ENCODE measurements around the gene BAHD1.

BAHD1 gene

GRCh38 chr15:40440743-40441564 is at the start of gene BAHD1:
BAHD1 (plus strand) TSS chr15:40440953; CDS start chr15:40458465, 17,512 bp downstream.
- peak; percentile 84 to 90 for DNase-seq

- no peak for DNase-seq
These were observed 47.5 kb upstream of the BAHD1 start for GRCh38 chr15:40392986-40393948.

GRCh38 chr15:40397688-40398412 is 42.9 kb upstream of the BAHD1 start:
- no peak for DNase-seq

GRCh38 chr15:40398413-40398873 is 42.3 kb upstream of the BAHD1 start:
- peak; percentile 97 to 99 for DNase-seq

GRCh38 chr15:40399370-40399769 is 41.4 kb upstream of the BAHD1 start:
- DNase-seq = no peak

GRCh38 chr15:40405501-40406381 is 35.0 kb upstream of the BAHD1 start, which contains the start of gene IVD:
IVD (plus strand) TSS chr15:40405795; CDS start chr15:40405828, 33 bp downstream.
- DNase-seq = peak; percentile 87 to 95

- peak in 1 of 2 experiments; percentile 9 for DNase-seq
These were observed 33.3 kb upstream of the BAHD1 start for GRCh38 chr15:40407330-40407990.

- DNase-seq = no peak
These were observed 31.4 kb upstream of the BAHD1 start for GRCh38 chr15:40409366-40409765.

GRCh38 chr15:40410476-40410875 is 30.3 kb upstream of the BAHD1 start:
- DNase-seq = no peak

- no peak for DNase-seq
These were observed 28.5 kb upstream of the BAHD1 start for GRCh38 chr15:40412095-40412759.

GRCh38 chr15:40413036-40413435 is 27.7 kb upstream of the BAHD1 start:
- no peak for DNase-seq

- no peak for DNase-seq
These were observed 25.9 kb upstream of the BAHD1 start for GRCh38 chr15:40414816-40415215.

GRCh38 chr15:40415226-40415625 is 25.5 kb upstream of the BAHD1 start:
- DNase-seq = no peak

- no peak for DNase-seq
These were observed 24.7 kb upstream of the BAHD1 start for GRCh38 chr15:40416056-40416455.

- no peak for DNase-seq
These were observed 22.6 kb upstream of the BAHD1 start for GRCh38 chr15:40418126-40418525.

GRCh38 chr15:40420071-40420713 is 20.6 kb upstream of the BAHD1 start:
- DNase-seq = no peak

- no peak for DNase-seq
These were observed 20.0 kb upstream of the BAHD1 start for GRCh38 chr15:40420793-40421192.

- peak; percentile 51 to 67 for DNase-seq
These were observed 19.3 kb upstream of the BAHD1 start for GRCh38 chr15:40421246-40422157.
